Suprapubic skin (tissue), 4 donors: ENCODE measurements around the gene SEZ6L.

Source experiments
- EP300 ChIP-seq: sonication (generic); formaldehyde crosslinking; IDR thresholded peaks from one replicate; pipeline ENCODE4 v1.6.1; 2017; ENCODE audit warnings: antibody characterized with exemption
- POLR2A ChIP-seq, 2 donors: fragments of 450-650 bp; IDR thresholded peaks; one replicate each; pipeline ENCODE4 v1.6.1; 2017; ENCODE audit warnings: antibody characterized with exemption in 2 of 2, mild to moderate bottlenecking in 2 of 2, moderate library complexity in 2 of 2
- POLR2AphosphoS5 ChIP-seq, 3 donors: sonication (generic); formaldehyde crosslinking; IDR thresholded peaks; one replicate each; pipeline ENCODE4 v1.6.1; 2017; ENCODE audit warnings: antibody characterized with exemption in 3 of 3
- TF ChIP-seq, protein P1 (sequence below), 2 donors: fragments of 200-600 bp in 1 of 2; fragments of 450-650 bp in 1 of 2; sonication (generic) in 1 of 2; IDR thresholded peaks; one replicate each; pipeline ENCODE4 v1.5.1; 2016 to 2019; ENCODE audit warnings: antibody characterized with exemption in 2 of 2, mild to moderate bottlenecking in 1 of 2, moderate library complexity in 1 of 2

DNA sequence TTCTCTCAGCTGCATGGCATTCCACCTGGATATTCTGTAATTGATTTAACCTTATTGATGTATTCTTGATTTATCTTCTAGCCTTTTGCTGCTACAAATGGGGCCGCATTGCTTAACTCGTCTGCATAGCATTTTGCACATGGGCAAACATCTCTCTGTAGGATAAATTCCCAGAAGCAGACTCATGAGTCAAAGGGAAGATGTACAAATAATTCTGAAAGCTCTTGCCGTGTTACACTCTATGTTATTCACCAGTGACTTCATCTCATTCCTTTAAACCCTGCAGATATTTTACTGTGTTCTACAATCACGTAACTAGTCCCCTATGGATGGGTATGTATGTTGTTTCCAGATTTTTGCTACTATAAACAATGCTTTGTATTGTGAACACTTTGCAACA, 112.7 kb downstream of the SEZ6L start:
- TF ChIP-seq, protein P1, sequence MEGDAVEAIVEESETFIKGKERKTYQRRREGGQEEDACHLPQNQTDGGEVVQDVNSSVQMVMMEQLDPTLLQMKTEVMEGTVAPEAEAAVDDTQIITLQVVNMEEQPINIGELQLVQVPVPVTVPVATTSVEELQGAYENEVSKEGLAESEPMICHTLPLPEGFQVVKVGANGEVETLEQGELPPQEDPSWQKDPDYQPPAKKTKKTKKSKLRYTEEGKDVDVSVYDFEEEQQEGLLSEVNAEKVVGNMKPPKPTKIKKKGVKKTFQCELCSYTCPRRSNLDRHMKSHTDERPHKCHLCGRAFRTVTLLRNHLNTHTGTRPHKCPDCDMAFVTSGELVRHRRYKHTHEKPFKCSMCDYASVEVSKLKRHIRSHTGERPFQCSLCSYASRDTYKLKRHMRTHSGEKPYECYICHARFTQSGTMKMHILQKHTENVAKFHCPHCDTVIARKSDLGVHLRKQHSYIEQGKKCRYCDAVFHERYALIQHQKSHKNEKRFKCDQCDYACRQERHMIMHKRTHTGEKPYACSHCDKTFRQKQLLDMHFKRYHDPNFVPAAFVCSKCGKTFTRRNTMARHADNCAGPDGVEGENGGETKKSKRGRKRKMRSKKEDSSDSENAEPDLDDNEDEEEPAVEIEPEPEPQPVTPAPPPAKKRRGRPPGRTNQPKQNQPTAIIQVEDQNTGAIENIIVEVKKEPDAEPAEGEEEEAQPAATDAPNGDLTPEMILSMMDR (IDR thresholded peaks at IDR 0.05): no peak
- TF ChIP-seq POLR2A (IDR thresholded peaks at IDR 0.05): no peak
- no peak for TF ChIP-seq EP300
- TF ChIP-seq POLR2AphosphoS5 (IDR thresholded peaks at IDR 0.05): no peak
